BJ (cell line): ENCODE measurements around the gene FASTKD2. TPM values are rescaled to one million over a fixed set of nuclear protein-coding genes. Genes with fewer than 3 reads are reported as not detected.
"Not testable (repeated sequence)": the region's sequence is repeated elsewhere in the genome, so short reads cannot be mapped to it uniquely, and the experiment has no call there.

ENCODE experiments used
- CTCF ChIA-PET: fragments of 350-600 bp; formaldehyde crosslinking; extraction: SDS; loops from one replicate; lab custom pipeline; 2021; ENCODE audit warnings: antibody characterized with exemption, inconsistent platforms; lab: Yijun Ruan, JAX
- POLR2A ChIA-PET: fragments of 300-600 bp; sonication (Branson Sonifier 250); formaldehyde crosslinking; extraction: SDS; loops from one replicate; lab custom pipeline; 2021; ENCODE audit warnings: antibody characterized with exemption; lab: Charles Lee
- DNase-seq: peaks from one replicate; pipeline ENCODE4 v3.0.0-alpha.2; 2011; ENCODE audit warnings: low read depth
- H3K27me3 ChIP-seq: 2 replicates; pipeline ENCODE4 v1.6.0; 2011; ENCODE audit warnings: low read length; ENCODE audit not compliant: control insufficient read depth, insufficient read depth
- H3K36me3 ChIP-seq: 2 replicates; pipeline ENCODE4 v1.5.1; 2011; ENCODE audit warnings: low read length; ENCODE audit not compliant: control insufficient read depth, insufficient read depth
- H3K4me3 ChIP-seq: 2 replicates; pipeline ENCODE4 v1.5.1; 2011; ENCODE audit warnings: low read depth, mild to moderate bottlenecking, control low read depth, low read length
- CTCF ChIP-seq: IDR thresholded peaks from 2 replicates; pipeline ENCODE4 v1.5.1; 2011; ENCODE audit warnings: low read depth, mild to moderate bottlenecking, control low read depth, inconsistent platforms, low read length, moderate library complexity; ENCODE audit not compliant: insufficient read depth
- polyA plus RNA-seq: library from polyadenylated mRNA; depleted of rRNA; stranded (reverse); fragments of >200 nt; gene quantifications from 2 replicates; pipeline ENCODE4 v1.2.3, GENCODE V29; 2011

Gene FASTKD2
- polyA plus RNA-seq, 1 experiment, result 23.1 TPM

- no peaks in the 10 kb centered on the region for H3K36me3 ChIP-seq
- POLR2A ChIA-PET, result interaction anchor here (0.6 kb wide), 1 partner anchor 905 kb away, joined by 3 read pairs; the partner anchor contains the start of gene CCNYL1
- CTCF ChIA-PET, result interaction anchor here (1.2 to 6.4 kb wide), 2 partner anchors 11 to 667 kb away, joined by 3 to 41 read pairs; no protein-coding TSS in a partner anchor
- DNase-seq, result no peak
- no peak for TF ChIP-seq CTCF
- H3K27me3 ChIP-seq, result no peaks in the 10 kb centered on the region
- H3K4me3 ChIP-seq, result no peak overlapping the region
These were observed 40.6 kb downstream of the FASTKD2 start for GRCh38 chr2:206805887-206806607.

GRCh38 chr2:206807624-206808023 is 42.2 kb downstream of the FASTKD2 start:
- POLR2A ChIA-PET, H3K27me3 ChIP-seq, CTCF ChIA-PET, H3K36me3 ChIP-seq, H3K4me3 ChIP-seq, DNase-seq: not testable (repeated sequence)

- not testable (repeated sequence) for DNase-seq
These were observed 47.1 kb downstream of the FASTKD2 start for GRCh38 chr2:206812471-206812870.

GRCh38 chr2:206814498-206814897 is 49.1 kb downstream of the FASTKD2 start:
- POLR2A ChIA-PET, result no interaction called here
- H3K27me3 ChIP-seq, result no peaks in the 10 kb centered on the region
- no peak overlapping the region for H3K4me3 ChIP-seq
- CTCF ChIA-PET, result interaction anchor here (1.0 kb wide), 1 partner anchor 11 kb away, joined by 3 read pairs; no protein-coding TSS in a partner anchor
- H3K36me3 ChIP-seq, result no peaks in the 10 kb centered on the region
- no peak for DNase-seq
- no peak for TF ChIP-seq CTCF

More at GRCh38 chr2:206812471-206812870, 47.1 kb downstream of the FASTKD2 start:
- H3K4me3 ChIP-seq, H3K36me3 ChIP-seq, POLR2A ChIA-PET, H3K27me3 ChIP-seq, CTCF ChIA-PET: not testable (repeated sequence)

GRCh38 chr2:206820807-206821206 is 55.4 kb downstream of the FASTKD2 start:
- Histone ChIP-seq H3K27me3 (no peaks in the 10 kb centered on the region), H3K36me3 (no peaks in the 10 kb centered on the region), H3K4me3 (no peak overlapping the region)
- ChIA-PET POLR2A (no interaction called here), CTCF (no interaction called here)
- TF ChIP-seq CTCF, result no peak
- DNase-seq, result no peak

GRCh38 chr2:206823178-206823577 is 57.8 kb downstream of the FASTKD2 start:
- Histone ChIP-seq H3K36me3 (no peaks in the 10 kb centered on the region), H3K27me3 (no peaks in the 10 kb centered on the region), H3K4me3 (no peak overlapping the region)
- POLR2A ChIA-PET, result no interaction called here
- CTCF ChIA-PET, result no interaction called here
- DNase-seq, result no peak
- TF ChIP-seq CTCF, result no peak
